DND-41 (cell line): ENCODE data around the gene LAMP1.
"Not testable (repeated sequence)": the region's sequence is repeated elsewhere in the genome, so short reads cannot be mapped to it uniquely, and the experiment has no call there.

Experiments used
- CTCF ChIP-seq: IDR thresholded peaks from 2 replicates; pipeline ENCODE4 v1.5.1; 2012; ENCODE audit warnings: borderline replicate concordance, low read length, moderate library complexity, mild to moderate bottlenecking; ENCODE audit not compliant: poor library complexity, severe bottlenecking; ENCODE audit errors: extremely low read depth
- EZH2 ChIP-seq: IDR thresholded peaks from 3 replicates; pipeline ENCODE4 v1.6.1; 2012; ENCODE audit warnings: borderline replicate concordance, low read depth, mild to moderate bottlenecking, moderate library complexity, low read length, inconsistent platforms; ENCODE audit not compliant: severe bottlenecking

DNA sequence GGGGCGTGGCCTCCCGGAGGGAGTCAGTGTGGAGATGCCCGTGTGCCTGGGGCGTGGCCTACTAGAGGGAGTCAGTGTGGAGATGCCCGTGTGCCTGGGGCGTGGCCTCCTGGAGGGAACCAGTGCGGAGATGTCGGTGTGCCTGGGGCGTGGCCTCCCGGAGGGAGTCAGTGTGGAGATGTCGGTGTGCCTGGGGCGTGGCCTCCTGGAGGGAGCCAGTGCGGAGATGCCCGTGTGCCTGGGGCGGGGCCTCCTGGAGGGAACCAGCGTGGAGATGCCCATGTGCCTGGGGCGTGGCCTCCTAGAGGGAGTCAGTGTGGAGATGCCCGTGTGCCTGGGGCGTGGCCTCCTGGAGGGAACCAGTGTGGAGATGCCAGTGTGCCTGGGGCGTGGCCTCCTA, 17.1 kb downstream of the LAMP1 start:
- not testable (repeated sequence) for TF ChIP-seq CTCF, EZH2
